H9 (cell line): ENCODE measurements around the gene TTC39A. TPM values are rescaled to one million over a fixed set of nuclear protein-coding genes. Genes with fewer than 3 reads are reported as not detected.

Experiments used
- DNase-seq: peaks from one replicate; pipeline ENCODE4 v3.0.0-alpha.2; 2017
- H2AFZ ChIP-seq: one replicate; pipeline ENCODE4 v1.6.1; 2013; ENCODE audit warnings: mild to moderate bottlenecking, low read length, control low read depth, moderate library complexity
- H2AK5ac ChIP-seq: 2 replicates; pipeline ENCODE4 v1.6.1; 2013; ENCODE audit warnings: low read length, control low read depth, mixed read lengths; ENCODE audit not compliant: insufficient read length
- H2BK120ac ChIP-seq: one replicate; pipeline ENCODE4 v1.6.1; 2013; ENCODE audit warnings: low read depth, mild to moderate bottlenecking, low read length, control low read depth, inconsistent platforms; ENCODE audit not compliant: poor library complexity, severe bottlenecking
- H2BK12ac ChIP-seq: 2 replicates; pipeline ENCODE4 v1.6.1; 2013; ENCODE audit warnings: low read length, control low read depth, mixed read lengths, low read depth; ENCODE audit not compliant: insufficient read length
- H2BK15ac ChIP-seq: 2 replicates; pipeline ENCODE4 v1.6.1; 2013; ENCODE audit warnings: low read depth, low read length, control low read depth
- H2BK20ac ChIP-seq: one replicate; pipeline ENCODE4 v1.6.1; 2013; ENCODE audit warnings: low read depth, mild to moderate bottlenecking, low read length, control low read depth, inconsistent platforms; ENCODE audit not compliant: poor library complexity, severe bottlenecking
- H2BK5ac ChIP-seq: 2 replicates; pipeline ENCODE4 v1.6.1; 2013; ENCODE audit warnings: low read length, control low read depth, mixed read lengths; ENCODE audit not compliant: insufficient read length
- H3K14ac ChIP-seq: 2 replicates; pipeline ENCODE4 v1.6.1; 2013; ENCODE audit warnings: low read length, control low read depth; ENCODE audit not compliant: insufficient read depth
- H3K18ac ChIP-seq: 2 replicates; pipeline ENCODE4 v1.6.1; 2013; ENCODE audit warnings: low read depth, mild to moderate bottlenecking, mixed read lengths, low read length, control low read depth; ENCODE audit not compliant: insufficient read length
- H3K23ac ChIP-seq: 2 replicates; pipeline ENCODE4 v1.6.1; 2013; ENCODE audit warnings: low read length, control low read depth, mixed read lengths, low read depth; ENCODE audit not compliant: insufficient read length
- H3K23me2 ChIP-seq: 2 replicates; pipeline ENCODE4 v1.6.1; 2013; ENCODE audit warnings: low read depth, mild to moderate bottlenecking, mixed read lengths, low read length, control low read depth; ENCODE audit not compliant: insufficient read length, poor library complexity, severe bottlenecking
- H3K27ac ChIP-seq: 2 replicates; pipeline ENCODE4 v1.5.1; 2013; ENCODE audit warnings: low read length, control low read depth, mixed read lengths, low read depth; ENCODE audit not compliant: insufficient read length
- H3K27me3 ChIP-seq: 2 replicates; pipeline ENCODE4 v1.6.1; 2013; ENCODE audit warnings: low read length, control low read depth, inconsistent platforms; ENCODE audit not compliant: insufficient read depth
- H3K4ac ChIP-seq: 2 replicates; pipeline ENCODE4 v1.6.1; 2013; ENCODE audit warnings: low read depth, mild to moderate bottlenecking, control low read depth, inconsistent platforms, low read length, moderate library complexity
- H3K4me1 ChIP-seq: 2 replicates; pipeline ENCODE4 v1.6.1; 2013; ENCODE audit warnings: low read length, control low read depth, inconsistent platforms; ENCODE audit not compliant: insufficient read depth
- H3K4me2 ChIP-seq: 2 replicates; pipeline ENCODE4 v1.6.1; 2013; ENCODE audit warnings: low read length, control low read depth, mixed read lengths; ENCODE audit not compliant: insufficient read length, insufficient read depth
- H3K56ac ChIP-seq: 2 replicates; pipeline ENCODE4 v1.6.1; 2013; ENCODE audit warnings: low read depth, mild to moderate bottlenecking, mixed read lengths, low read length, control low read depth; ENCODE audit not compliant: insufficient read length
- H3K79me1 ChIP-seq: 2 replicates; pipeline ENCODE4 v1.6.1; 2013; ENCODE audit warnings: low read depth, mild to moderate bottlenecking, moderate library complexity, low read length, control low read depth, inconsistent platforms; ENCODE audit not compliant: insufficient read depth, poor library complexity, severe bottlenecking
- H3K79me2 ChIP-seq: 2 replicates; pipeline ENCODE4 v1.6.1; 2013; ENCODE audit warnings: low read length, control low read depth, inconsistent platforms; ENCODE audit not compliant: insufficient read depth
- H3K9ac ChIP-seq: 2 replicates; pipeline ENCODE4 v1.6.1; 2013; ENCODE audit warnings: low read length, control low read depth, mixed read lengths; ENCODE audit not compliant: insufficient read length; ENCODE audit errors: extremely low read depth
- H3K9me3 ChIP-seq: one replicate; pipeline ENCODE4 v1.6.1; 2013; ENCODE audit warnings: low read depth, low read length, inconsistent platforms; ENCODE audit not compliant: control insufficient read depth
- H3T11ph ChIP-seq: one replicate; pipeline ENCODE4 v1.6.1; 2013; ENCODE audit warnings: mild to moderate bottlenecking, low read length, control low read depth, inconsistent platforms
- H4K20me1 ChIP-seq: one replicate; pipeline ENCODE4 v1.6.1; 2013; ENCODE audit not compliant: control insufficient read depth, insufficient read length, insufficient read depth
- H4K5ac ChIP-seq: 2 replicates; pipeline ENCODE4 v1.6.1; 2013; ENCODE audit warnings: low read depth, mild to moderate bottlenecking, mixed read lengths, low read length, control low read depth; ENCODE audit not compliant: insufficient read length
- H4K8ac ChIP-seq: replicated peaks from 2 replicates; pipeline ENCODE4 v1.6.1; 2013; ENCODE audit warnings: low read length, control low read depth, mixed read lengths, low read depth; ENCODE audit not compliant: insufficient read length
- H4K91ac ChIP-seq: 2 replicates; pipeline ENCODE4 v1.6.1; 2013; ENCODE audit warnings: low read depth, mild to moderate bottlenecking, moderate library complexity, mixed read lengths, low read length, control low read depth; ENCODE audit not compliant: insufficient read length
- H3K27ac Mint-ChIP-seq, 3 experiments: 2 replicates in 2 of 3; 3 replicates in 1 of 3; pipeline ENCODE4 v1.8.0; 2020 to 2021; ENCODE audit warnings: mixed read lengths in 3 of 3, mild to moderate bottlenecking in 1 of 3, moderate library complexity in 1 of 3
- H3K27me3 Mint-ChIP-seq: 2 replicates; pipeline ENCODE4 v1.8.0; 2021; ENCODE audit warnings: low read depth, mild to moderate bottlenecking, moderate library complexity, mixed read lengths
- H3K36me3 Mint-ChIP-seq, 3 experiments: 2 replicates in 2 of 3; 3 replicates in 1 of 3; pipeline ENCODE4 v1.8.0; 2020 to 2021; ENCODE audit warnings: low read depth in 3 of 3, mixed read lengths in 3 of 3; ENCODE audit not compliant: insufficient read depth in 1 of 3
- H3K4me1 Mint-ChIP-seq, 2 experiments: 2 replicates each; pipeline ENCODE4 v1.8.0; 2020; ENCODE audit warnings: mixed read lengths in 2 of 2
- H3K4me3 Mint-ChIP-seq, 2 experiments: 2 replicates in 1 of 2; 3 replicates in 1 of 2; pipeline ENCODE4 v1.8.0; 2020 to 2021; ENCODE audit warnings: mild to moderate bottlenecking in 2 of 2, mixed read lengths in 2 of 2, moderate library complexity in 1 of 2
- H3K9me3 Mint-ChIP-seq, 2 experiments: 2 replicates in 1 of 2; 3 replicates in 1 of 2; pipeline ENCODE4 v1.8.0; 2020; ENCODE audit warnings: mild to moderate bottlenecking in 2 of 2, mixed read lengths in 2 of 2, moderate library complexity in 1 of 2
- CTCF ChIP-seq: fragments of 200-600 bp; sonication (generic); conservative IDR thresholded peaks from 3 replicates; pipeline ENCODE4 v1.8.0; 2021; ENCODE audit warnings: antibody characterized with exemption, mild to moderate bottlenecking
- WGBS: extraction: QIAGEN DNeasy Blood & Tissue Kit; methylation state at CpG from one replicate; pipeline ENCODE4 v1.1.7; 2013; ENCODE audit warnings: missing lambda C conversion rate, low lambda C conversion rate, mixed read lengths; ENCODE audit not compliant: insufficient read length; ENCODE audit errors: extremely low coverage; 5-methylcytosine and 5-hydroxymethylcytosine counted together
- total RNA-seq: library from RNA; stranded (reverse); gene quantifications from 2 replicates; pipeline ENCODE4 v1.2.1, GENCODE V29; 2021

TTC39A gene
- total RNA-seq, 1 experiment from 2014 or later: 7.7 TPM

GRCh38 chr1:51346086-51346942 is 16.0 kb upstream of the TTC39A start:
- DNase-seq: no peak
- Histone ChIP-seq H3T11ph (no peak overlapping the region), H3K23me2 (peaks cover 9% of the 10 kb centered on the region), H2BK5ac (no peak overlapping the region), H3K56ac (no peak overlapping the region), H3K9me3 (no peaks in the 10 kb centered on the region), H2AK5ac (no peak overlapping the region), H3K27me3 (no peaks in the 10 kb centered on the region; the same call in 1 of the 2 replicates), H4K91ac (no peak overlapping the region), H4K8ac (no peak overlapping the region), H4K5ac (no peak overlapping the region), H3K4me1 (no peaks in the 10 kb centered on the region; the same call in 1 of the 2 replicates), H3K23ac (no peak overlapping the region), H2AFZ (no peak overlapping the region), H3K18ac (no peak overlapping the region), H3K4ac (no peak overlapping the region), H3K79me1 (no peaks in the 10 kb centered on the region), H3K14ac (no peak overlapping the region), H4K20me1 (no peaks in the 10 kb centered on the region), H2BK15ac (no peak overlapping the region), H2BK12ac (no peak overlapping the region), H3K27ac (no peak overlapping the region), H3K9ac (no peak overlapping the region), H2BK120ac (no peak overlapping the region), H3K79me2 (no peaks in the 10 kb centered on the region), H3K4me2 (no peak overlapping the region), H2BK20ac (no peak overlapping the region)
- Mint-ChIP-seq H3K27ac (no peak overlapping the region), H3K27me3 (peaks cover 26% of the 10 kb centered on the region), H3K9me3 (no peaks in the 10 kb centered on the region), H3K4me3 (no peak overlapping the region; a peak in 2 of 5 replicates), H3K4me1 (peaks cover 22 to 27% of the 10 kb centered on the region in 2 experiments), H3K36me3 (no peaks in the 10 kb centered on the region; a peak in 1 of 7 replicates)
- WGBS: no CpG with 5 or more reads among the region's 7 CpGs
- no peak for TF ChIP-seq CTCF
